Right lobe of liver (tissue), 6 donors: ENCODE results near the gene TMEM232. TPM values are rescaled to one million over a fixed set of nuclear protein-coding genes. Genes with fewer than 3 reads are reported as not detected.

Experiments used
- ATAC-seq, 4 donors: fragments of 200-7000 bp; cut with Tn5 transposase; one replicate each; pipeline ENCODE4 v1.9.1; 2020; ENCODE audit warnings: mild to moderate bottlenecking in 4 of 4, moderate library complexity in 4 of 4
- DNase-seq, 3 donors: peaks; one replicate each; pipeline ENCODE4 v3.0.0-alpha.2; 2020
- H3K27ac ChIP-seq, 3 donors: fragments of 200-600 bp; one replicate each; pipeline ENCODE4 v1.8.0; 2022
- H3K27me3 ChIP-seq, 2 donors: fragments of 200-600 bp; one replicate each; pipeline ENCODE4 v1.8.0; 2022
- H3K36me3 ChIP-seq, 4 donors: fragments of 200-600 bp; sonication (generic) in 1 of 4; one replicate each; pipeline versions ENCODE4 v1.5.1 to v1.8.0; 2017 to 2022; ENCODE audit warnings: control low read depth in 1 of 4
- H3K4me1 ChIP-seq, 4 donors: fragments of 200-600 bp; sonication (generic) in 1 of 4; one replicate each; pipeline versions ENCODE4 v1.5.1 to v1.8.0; 2017 to 2022; ENCODE audit warnings: control low read depth in 1 of 4
- H3K4me3 ChIP-seq, 3 donors: fragments of 200-600 bp; one replicate each; pipeline ENCODE4 v1.8.0; 2022
- H3K9me3 ChIP-seq, 4 donors: fragments of 200-600 bp; sonication (generic) in 1 of 4; one replicate each; pipeline versions ENCODE4 v1.5.1 to v1.8.0; 2017 to 2022; ENCODE audit warnings: control low read depth in 1 of 4
- CTCF ChIP-seq, 4 donors: fragments of 200-600 bp in 3 of 4; fragments of 450-650 bp in 1 of 4; IDR thresholded peaks; one replicate each; pipeline versions ENCODE4 v1.5.1 to v1.8.0; 2016 to 2022; ENCODE audit warnings: antibody characterized with exemption in 4 of 4, mild to moderate bottlenecking in 2 of 4
- POLR2A ChIP-seq: fragments of 450-650 bp; IDR thresholded peaks from one replicate; pipeline ENCODE4 v1.6.1; 2017; ENCODE audit warnings: antibody characterized with exemption, mild to moderate bottlenecking
- WGBS: methylation state at CpG from one replicate; pipeline ENCODE4 v1.1.6; 2018; ENCODE audit warnings: low coverage, low lambda C conversion rate; ENCODE audit not compliant: insufficient coverage; ENCODE audit errors: missing lambda C conversion rate; 5-methylcytosine and 5-hydroxymethylcytosine counted together
- intact Hi-C, 2 donors: fragments of 100-400 bp; cut with DNase I; formaldehyde crosslinking; loops; one replicate each; pipeline versions ENCODE4 v1.11.2 to v1.14.1; 2022
- total RNA-seq, 6 experiments: library from RNA; depleted of rRNA in 2 of 6; stranded (reverse); fragments of >200 nt in 2 of 6; fragmentation: NEBNext Ultra II Directional in 3 of 6; extraction: Animal tissue kit (Norgen Biotek cat#: 25700) in 3 of 6; gene quantifications; one replicate each; pipeline versions ENCODE4 v1.1.0 to v1.2.4, GENCODE V29; 2016 to 2023
- donor health status: DM: no; HTN: yes; CAD: no.
- donor health status: DM: no; HTN: no; CAD: no.
- donor health status: DM: no; HTN: no; CAD: no.
- donor health status: DM: no; HTN: yes; CAD: no.
- donor health status: DM: no; HTN: yes; CAD: no.

The TMEM232 gene
- total RNA-seq, 6 experiments from 2014 or later: 0.31 to 1.3 (median 0.68) TPM

- Histone ChIP-seq H3K27me3 (no peaks in the 10 kb centered on the region), H3K27ac (no peak overlapping the region), H3K36me3 (no peaks in the 10 kb centered on the region), H3K4me1 (no peaks in the 10 kb centered on the region), H3K9me3 (peaks cover 0 to 9% (median 1%) of the 10 kb centered on the region in 4 donors), H3K4me3 (no peak overlapping the region)
- intact Hi-C loops: no loop called here
- 74% methylated on average over 4 of the region's 4 CpGs for WGBS
- no peak for TF ChIP-seq POLR2A
- TF ChIP-seq CTCF (IDR thresholded peaks at IDR 0.05): no peak
- DNase-seq (no peak), ATAC-seq (no peak)
These were observed 113.7 kb downstream of the TMEM232 start for GRCh38 chr5:110612794-110613247.

- DNase-seq (no peak), ATAC-seq (no peak)
- no peak overlapping the region for H3K27ac ChIP-seq
- TF ChIP-seq CTCF (IDR thresholded peaks at IDR 0.05): no peak
- no peak for TF ChIP-seq POLR2A
- no peaks in the 10 kb centered on the region for H3K36me3 ChIP-seq
- no peak overlapping the region for H3K4me3 ChIP-seq
- no peaks in the 10 kb centered on the region for H3K27me3 ChIP-seq
- H3K9me3 ChIP-seq: peaks cover 0 to 9% (median 1%) of the 10 kb centered on the region in 4 donors
- intact Hi-C loops: no loop called here
- WGBS: 68% methylated on average over 6 of the region's 6 CpGs
- H3K4me1 ChIP-seq: no peaks in the 10 kb centered on the region
These were observed 114.7 kb downstream of the TMEM232 start for GRCh38 chr5:110611817-110612216.

GRCh38 chr5:110594866-110595265 lies 131.6 kb downstream of the TMEM232 start:
- Histone ChIP-seq H3K27me3 (no peaks in the 10 kb centered on the region), H3K36me3 (no peaks in the 10 kb centered on the region), H3K4me1 (no peaks in the 10 kb centered on the region), H3K9me3 (no peaks in the 10 kb centered on the region), H3K4me3 (no peak overlapping the region), H3K27ac (no peak overlapping the region)
- 63% methylated on average over 1 of the region's 4 CpGs for WGBS
- TF ChIP-seq POLR2A: no peak
- no peak for TF ChIP-seq CTCF (IDR thresholded peaks at IDR 0.05)
- intact Hi-C loops: no loop called here
- DNase-seq (no peak), ATAC-seq (no peak)

GRCh38 chr5:110590187-110590586 lies 136.3 kb downstream of the TMEM232 start:
- H3K9me3 ChIP-seq: no peaks in the 10 kb centered on the region
- WGBS: 6% methylated on average over 2 of the region's 2 CpGs
- no peaks in the 10 kb centered on the region for H3K36me3 ChIP-seq
- no peak for DNase-seq
- H3K27ac ChIP-seq: no peak overlapping the region
- H3K4me1 ChIP-seq: peaks cover 0 to 7% (median 0%) of the 10 kb centered on the region in 4 donors
- peak; percentile 78 to 86 (median 80) for ATAC-seq
- intact Hi-C loops: no loop called here
- H3K4me3 ChIP-seq: no peak overlapping the region
- no peak for TF ChIP-seq POLR2A
- TF ChIP-seq CTCF (IDR thresholded peaks at IDR 0.05): peak; percentile 31 to 66 (median 50)
- H3K27me3 ChIP-seq: no peaks in the 10 kb centered on the region
